Myometrial cell (primary cell): ENCODE measurements around the gene SOS2. TPM values are rescaled to one million over a fixed set of nuclear protein-coding genes. Genes with fewer than 3 reads are reported as not detected.

ENCODE experiments used
- total RNA-seq: library from RNA; depleted of rRNA; stranded (reverse); fragments of >200 nt; gene quantifications from 2 replicates; pipeline ENCODE4 v1.2.3, GENCODE V29; 2015

Gene SOS2
- 11.0 and 14.7 TPM in 2 replicates for total RNA-seq

DNA sequence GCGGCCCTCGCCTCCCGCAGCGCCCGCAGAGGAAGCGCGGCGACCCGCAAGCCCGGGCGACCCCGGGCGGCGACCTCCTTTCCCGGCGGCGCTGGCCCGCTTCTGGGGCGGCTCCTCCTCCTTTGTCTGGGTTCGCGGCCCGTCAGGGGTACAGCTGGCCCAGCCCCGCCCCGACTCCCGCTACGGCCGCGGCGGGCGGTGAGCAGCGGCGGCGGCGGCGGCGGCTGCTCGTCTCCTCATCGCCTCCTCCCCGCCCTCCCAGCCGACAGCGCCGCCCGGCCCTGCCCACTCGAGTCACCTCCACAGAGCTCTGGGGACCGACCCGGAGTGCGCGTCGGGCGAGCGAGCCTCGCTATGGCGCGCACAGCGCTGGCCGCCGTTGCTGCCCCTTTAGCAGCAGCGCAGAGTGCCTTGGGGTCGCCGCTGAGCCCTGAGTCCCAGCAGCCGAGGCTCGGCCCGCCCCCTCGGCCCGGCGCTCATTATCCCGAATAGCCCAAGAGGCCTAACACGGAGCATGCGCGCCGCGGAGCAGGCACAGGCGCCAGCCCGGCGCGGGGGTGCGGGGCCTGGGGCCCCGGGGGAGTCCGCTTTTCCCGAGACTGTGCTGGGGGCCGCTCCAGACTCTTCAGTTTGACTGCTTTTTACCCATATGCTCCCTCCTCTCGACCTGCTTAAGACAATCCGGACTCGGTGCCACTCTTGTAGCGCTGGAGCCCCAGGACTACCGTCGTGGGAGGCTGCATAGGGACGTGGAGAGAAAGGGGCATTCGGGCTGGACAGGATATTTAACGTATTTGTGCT lies at the start of gene SOS2:
TSS of gene SOS2 (minus strand) at position 104 of the 801 bp plus-strand sequence. CDS start 295 bp downstream, outside the sequence.

DNA sequence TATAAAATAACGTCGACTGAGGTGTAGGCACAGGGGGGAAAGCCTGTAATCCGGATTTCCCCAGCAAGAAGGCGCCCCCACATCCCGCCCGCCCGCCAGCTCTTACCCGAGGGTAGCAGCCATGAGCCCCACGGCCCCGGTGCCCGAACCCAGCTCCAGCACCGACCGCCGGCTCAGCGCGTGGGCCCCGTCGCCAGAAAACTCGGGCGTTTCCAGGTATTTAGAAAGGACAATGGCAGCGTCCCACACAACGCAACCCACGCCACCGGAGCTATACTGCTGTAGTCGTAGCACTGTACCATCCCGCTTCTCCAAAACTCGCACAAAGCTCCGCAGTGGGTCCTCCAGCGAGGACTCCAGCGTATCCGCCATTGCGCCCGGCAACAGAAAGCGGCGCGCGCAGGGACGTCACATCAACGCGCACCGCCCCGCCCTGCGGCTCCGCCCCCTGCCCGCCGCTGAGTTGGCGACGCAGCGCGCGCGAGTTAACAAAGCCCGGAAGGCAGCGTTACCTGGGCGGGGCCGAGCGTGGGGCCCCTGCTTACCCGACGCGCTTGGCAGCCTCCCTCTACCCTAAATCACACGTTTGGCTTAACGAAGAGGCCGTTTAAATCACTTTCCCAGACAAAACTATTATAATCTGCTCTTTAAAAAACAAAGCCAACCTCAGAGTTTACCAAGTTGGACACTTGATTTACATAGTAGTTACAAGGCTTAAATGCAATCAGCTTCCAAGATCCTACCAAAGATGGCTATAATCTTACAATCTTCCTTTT lies 115.0 kb downstream of the SOS2 start, which contains the start of gene VCPKMT:
TSS of gene VCPKMT (minus strand) at position 392 of the 776 bp plus-strand sequence. CDS start at position 372, 20 bp downstream.

Other genes with a start within 250 kb of the SOS2 start
- 3.9 and 6.1 TPM in 2 replicates for gene VCPKMT, start 115.0 kb downstream of the SOS2 start, total RNA-seq
- gene L2HGDH, start 80.7 kb upstream of the SOS2 start, total RNA-seq, result 3.7 and 5.8 TPM in 2 replicates
- 2.3 and 6.7 TPM in 2 replicates for gene DMAC2L, start 80.7 kb upstream of the SOS2 start, total RNA-seq
- 1.4 and 7.3 TPM in 2 replicates for gene CDKL1, start 165.3 kb upstream of the SOS2 start, total RNA-seq